ENCODE data around the gene MAPK8IP1.

MAPK8IP1 gene

GRCh38 chr11:45869551-45869950, 15.9 kb upstream of the MAPK8IP1 start:
- Histone ChIP-seq H3K9me3 (ENCODE audit: control insufficient read depth, insufficient read depth, low read depth, low read length) (no peaks in the 10 kb centered on the region), H3K4me1 (ENCODE audit: control insufficient read depth, insufficient read depth, low read length) (no peaks in the 10 kb centered on the region), H3K27ac (ENCODE audit: extremely low read depth, low read depth, low read length) (no peak overlapping the region), H3K4me3 (ENCODE audit: low read depth, low read length) (no peak overlapping the region), H3K36me3 (ENCODE audit: control insufficient read depth in 2 of 2, insufficient read depth in 1 of 2, low read length in 2 of 2) (peaks cover 0 to 59% of the 10 kb centered on the region in 2 experiments; a peak in 1 of 3 replicates)
- CTCF ChIA-PET: interaction anchor here (0.6 to 7.0 kb wide), 3 partner anchors 11 to 137 kb away, joined by 3 to 79 read pairs (median 3); partner anchors contain the start of gene PEX16
- POLR2A ChIA-PET: no interaction called here
- TF ChIP-seq ZNF146 (tag by site-specific recombination; IDR thresholded peaks at IDR 0.05) (no peak), ZNF548 (tag by site-specific recombination; IDR thresholded peaks at IDR 0.05) (no peak), ZFP69B (tag by site-specific recombination; IDR thresholded peaks at IDR 0.05) (no peak), PRDM10 (tag by site-specific recombination; IDR thresholded peaks at IDR 0.05) (no peak)

- no peak overlapping the region for H3K27ac ChIP-seq (ENCODE audit: extremely low read depth, low read depth, low read length)
- H3K9me3 ChIP-seq (ENCODE audit: control insufficient read depth, insufficient read depth, low read depth, low read length): no peaks in the 10 kb centered on the region
- H3K4me1 ChIP-seq (ENCODE audit: control insufficient read depth, insufficient read depth, low read length): no peaks in the 10 kb centered on the region
- TF ChIP-seq ZFP37 (tag by site-specific recombination; IDR thresholded peaks at IDR 0.05) (no peak), ZNF768 (tag by site-specific recombination; IDR thresholded peaks at IDR 0.05) (no peak), ZNF391 (tag by site-specific recombination; IDR thresholded peaks at IDR 0.05; ENCODE audit: borderline replicate concordance, low read depth) (no peak), ZNF214 (tag by site-specific recombination; IDR thresholded peaks at IDR 0.05; ENCODE audit: borderline replicate concordance) (no peak), PRDM10 (tag by site-specific recombination; IDR thresholded peaks at IDR 0.05) (no peak)
- POLR2A ChIA-PET: interaction anchor here (0.6 to 1.4 kb wide), 2 partner anchors 58 to 892 kb away, joined by 3 to 4 read pairs; no protein-coding TSS in a partner anchor
- no peak overlapping the region for H3K4me3 ChIP-seq (ENCODE audit: low read depth, low read length)
- CTCF ChIA-PET: interaction anchor here (0.6 to 7.0 kb wide), 3 partner anchors 27 to 160 kb away, joined by 3 to 79 read pairs (median 3); no protein-coding TSS in a partner anchor
- peaks cover 0 to 67% of the 10 kb centered on the region in 2 experiments; a peak in 1 of 3 replicates for H3K36me3 ChIP-seq (ENCODE audit: control insufficient read depth in 2 of 2, insufficient read depth in 1 of 2, low read length in 2 of 2)
Measured at GRCh38 chr11:45870706-45871105, 14.7 kb upstream of the MAPK8IP1 start.

GRCh38 chr11:45871638-45872037, 13.8 kb upstream of the MAPK8IP1 start:
- CTCF ChIA-PET: interaction anchor here (0.6 to 7.0 kb wide), 21 partner anchors 9 to 595 kb away, joined by 3 to 79 read pairs (median 6); no protein-coding TSS in a partner anchor
- no peak overlapping the region for H3K27ac ChIP-seq (ENCODE audit: extremely low read depth, low read depth, low read length)
- no peaks in the 10 kb centered on the region for H3K4me1 ChIP-seq (ENCODE audit: control insufficient read depth, insufficient read depth, low read length)
- TF ChIP-seq ZNF530 (tag by site-specific recombination; IDR thresholded peaks at IDR 0.05; ENCODE audit: low read depth) (no peak), ZNF830 (tag by site-specific recombination; IDR thresholded peaks at IDR 0.05; ENCODE audit: low read depth) (no peak), ZNF561 (tag by site-specific recombination; IDR thresholded peaks at IDR 0.05; ENCODE audit: borderline replicate concordance) (no peak), ZNF768 (tag by site-specific recombination; IDR thresholded peaks at IDR 0.05) (no peak), REPIN1 (tag by site-specific recombination; IDR thresholded peaks at IDR 0.05; ENCODE audit: low read depth) (no peak)
- H3K9me3 ChIP-seq (ENCODE audit: control insufficient read depth, insufficient read depth, low read depth, low read length): no peaks in the 10 kb centered on the region
- POLR2A ChIA-PET: interaction anchor here (1.4 kb wide), 1 partner anchor 57 kb away, joined by 3 read pairs; no protein-coding TSS in a partner anchor
- H3K36me3 ChIP-seq (ENCODE audit: control insufficient read depth in 2 of 2, insufficient read depth in 1 of 2, low read length in 2 of 2): peaks cover 0 to 68% of the 10 kb centered on the region in 2 experiments; a peak in 1 of 3 replicates
- no peak overlapping the region for H3K4me3 ChIP-seq (ENCODE audit: low read depth, low read length)

All from HEK293 (cell line).